Sigmoid colon (tissue), 4 donors: Measurements from ENCODE around the gene MYH11.

Source experiments
- EP300 ChIP-seq, 4 donors: sonication (generic); formaldehyde crosslinking; IDR thresholded peaks; one replicate each; pipeline ENCODE4 v1.6.1; 2017; ENCODE audit warnings: antibody characterized with exemption in 4 of 4
- POLR2A ChIP-seq, 2 donors: fragments of 450-650 bp; IDR thresholded peaks; one replicate each; pipeline ENCODE4 v1.6.1; 2016; ENCODE audit warnings: antibody characterized with exemption in 2 of 2, mild to moderate bottlenecking in 2 of 2, moderate library complexity in 2 of 2
- POLR2AphosphoS5 ChIP-seq, 4 donors: sonication (generic); formaldehyde crosslinking; IDR thresholded peaks; one replicate each; pipeline ENCODE4 v1.6.1; 2017; ENCODE audit warnings: antibody characterized with exemption in 4 of 4
- TF ChIP-seq, protein P1 (sequence below), 4 experiments: fragments of 450-650 bp in 3 of 4; fragments of 200-600 bp in 1 of 4; IDR thresholded peaks; one replicate each; pipeline ENCODE4 v1.5.1; 2016 to 2019; ENCODE audit warnings: antibody characterized with exemption in 4 of 4, mild to moderate bottlenecking in 3 of 4, moderate library complexity in 2 of 4

DNA sequence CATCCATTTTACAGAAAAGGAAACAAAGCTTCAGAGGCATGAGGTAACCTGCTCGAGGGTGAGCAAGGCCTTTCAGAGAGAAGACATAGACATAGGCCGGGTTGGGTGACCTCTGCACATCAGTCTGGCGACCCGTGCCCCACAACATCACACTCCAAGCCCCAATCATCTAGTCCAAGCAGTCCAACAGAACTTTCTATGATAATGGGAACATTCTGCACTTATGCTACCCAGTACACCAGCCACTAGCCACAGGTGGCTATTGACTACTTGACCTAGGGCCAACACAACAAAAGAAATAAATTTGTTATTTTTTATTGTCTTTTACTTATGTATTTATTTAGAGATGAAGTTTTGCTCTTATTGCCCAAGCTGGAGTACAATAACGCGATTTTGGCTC, 20.8 kb downstream of the MYH11 start:
- TF ChIP-seq, protein P1, sequence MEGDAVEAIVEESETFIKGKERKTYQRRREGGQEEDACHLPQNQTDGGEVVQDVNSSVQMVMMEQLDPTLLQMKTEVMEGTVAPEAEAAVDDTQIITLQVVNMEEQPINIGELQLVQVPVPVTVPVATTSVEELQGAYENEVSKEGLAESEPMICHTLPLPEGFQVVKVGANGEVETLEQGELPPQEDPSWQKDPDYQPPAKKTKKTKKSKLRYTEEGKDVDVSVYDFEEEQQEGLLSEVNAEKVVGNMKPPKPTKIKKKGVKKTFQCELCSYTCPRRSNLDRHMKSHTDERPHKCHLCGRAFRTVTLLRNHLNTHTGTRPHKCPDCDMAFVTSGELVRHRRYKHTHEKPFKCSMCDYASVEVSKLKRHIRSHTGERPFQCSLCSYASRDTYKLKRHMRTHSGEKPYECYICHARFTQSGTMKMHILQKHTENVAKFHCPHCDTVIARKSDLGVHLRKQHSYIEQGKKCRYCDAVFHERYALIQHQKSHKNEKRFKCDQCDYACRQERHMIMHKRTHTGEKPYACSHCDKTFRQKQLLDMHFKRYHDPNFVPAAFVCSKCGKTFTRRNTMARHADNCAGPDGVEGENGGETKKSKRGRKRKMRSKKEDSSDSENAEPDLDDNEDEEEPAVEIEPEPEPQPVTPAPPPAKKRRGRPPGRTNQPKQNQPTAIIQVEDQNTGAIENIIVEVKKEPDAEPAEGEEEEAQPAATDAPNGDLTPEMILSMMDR (IDR thresholded peaks at IDR 0.05): no peak
- peak in 2 of 4 donors; percentile 71 to 73 for TF ChIP-seq POLR2AphosphoS5 (IDR thresholded peaks at IDR 0.05)
- TF ChIP-seq POLR2A (IDR thresholded peaks at IDR 0.05): no peak
- TF ChIP-seq EP300 (IDR thresholded peaks at IDR 0.05): no peak
